Measurements from ENCODE around the gene NDST1. TPM values are rescaled to one million over a fixed set of nuclear protein-coding genes. Genes with fewer than 3 reads are reported as not detected.

The NDST1 gene
- total RNA-seq, 1 experiment from 2014 or later = 69.9 TPM

GRCh38 chr5:150590979-150591695 is 83.2 kb downstream of the NDST1 start:
- Mint-ChIP-seq H3K4me1 (peaks cover 25% of the 10 kb centered on the region), H3K27ac (no peak overlapping the region), H3K36me3 (no peaks in the 10 kb centered on the region), H3K4me3 (no peak overlapping the region), H3K9me3 (no peaks in the 10 kb centered on the region), H3K27me3 (ENCODE audit: low read depth) (no peaks in the 10 kb centered on the region; the same call in 1 of the 2 replicates)
- ATAC-seq = peak; percentile 56
- ChIA-PET POLR2A (interaction anchor here (1.2 kb wide), 1 partner anchor 110 kb away, joined by 5 read pairs; the partner anchor contains the start of gene RBM22), CTCF (interaction anchor here (0.6 to 2.7 kb wide), 13 partner anchors 9 to 148 kb away, joined by 3 to 14 read pairs (median 4); partner anchors contain the start of gene RBM22)
- TF ChIP-seq SMAD3 (CRISPR knock-in tag; IDR thresholded peaks at IDR 0.05; ENCODE audit: borderline replicate concordance) = no peak
- TF ChIP-seq ATF3 (CRISPR knock-in tag; conservative IDR thresholded peaks at IDR 0.05) = no peak
- no peak for TF ChIP-seq HMGA2 (CRISPR knock-in tag; IDR thresholded peaks at IDR 0.05)
- TF ChIP-seq SOX15 (CRISPR knock-in tag; IDR thresholded peaks at IDR 0.05) = no peak
- no peak for TF ChIP-seq ATF1 (CRISPR knock-in tag; IDR thresholded peaks at IDR 0.05)
- no peak for TF ChIP-seq FOXP1 (CRISPR knock-in tag; IDR thresholded peaks at IDR 0.05; ENCODE audit: borderline replicate concordance)
- TF ChIP-seq, protein P1, sequence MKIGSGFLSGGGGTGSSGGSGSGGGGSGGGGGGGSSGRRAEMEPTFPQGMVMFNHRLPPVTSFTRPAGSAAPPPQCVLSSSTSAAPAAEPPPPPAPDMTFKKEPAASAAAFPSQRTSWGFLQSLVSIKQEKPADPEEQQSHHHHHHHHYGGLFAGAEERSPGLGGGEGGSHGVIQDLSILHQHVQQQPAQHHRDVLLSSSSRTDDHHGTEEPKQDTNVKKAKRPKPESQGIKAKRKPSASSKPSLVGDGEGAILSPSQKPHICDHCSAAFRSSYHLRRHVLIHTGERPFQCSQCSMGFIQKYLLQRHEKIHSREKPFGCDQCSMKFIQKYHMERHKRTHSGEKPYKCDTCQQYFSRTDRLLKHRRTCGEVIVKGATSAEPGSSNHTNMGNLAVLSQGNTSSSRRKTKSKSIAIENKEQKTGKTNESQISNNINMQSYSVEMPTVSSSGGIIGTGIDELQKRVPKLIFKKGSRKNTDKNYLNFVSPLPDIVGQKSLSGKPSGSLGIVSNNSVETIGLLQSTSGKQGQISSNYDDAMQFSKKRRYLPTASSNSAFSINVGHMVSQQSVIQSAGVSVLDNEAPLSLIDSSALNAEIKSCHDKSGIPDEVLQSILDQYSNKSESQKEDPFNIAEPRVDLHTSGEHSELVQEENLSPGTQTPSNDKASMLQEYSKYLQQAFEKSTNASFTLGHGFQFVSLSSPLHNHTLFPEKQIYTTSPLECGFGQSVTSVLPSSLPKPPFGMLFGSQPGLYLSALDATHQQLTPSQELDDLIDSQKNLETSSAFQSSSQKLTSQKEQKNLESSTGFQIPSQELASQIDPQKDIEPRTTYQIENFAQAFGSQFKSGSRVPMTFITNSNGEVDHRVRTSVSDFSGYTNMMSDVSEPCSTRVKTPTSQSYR (CRISPR knock-in tag; IDR thresholded peaks at IDR 0.05) = no peak
- no peak for TF ChIP-seq HMGXB4 (CRISPR knock-in tag; IDR thresholded peaks at IDR 0.05)
- TF ChIP-seq, protein P2, sequence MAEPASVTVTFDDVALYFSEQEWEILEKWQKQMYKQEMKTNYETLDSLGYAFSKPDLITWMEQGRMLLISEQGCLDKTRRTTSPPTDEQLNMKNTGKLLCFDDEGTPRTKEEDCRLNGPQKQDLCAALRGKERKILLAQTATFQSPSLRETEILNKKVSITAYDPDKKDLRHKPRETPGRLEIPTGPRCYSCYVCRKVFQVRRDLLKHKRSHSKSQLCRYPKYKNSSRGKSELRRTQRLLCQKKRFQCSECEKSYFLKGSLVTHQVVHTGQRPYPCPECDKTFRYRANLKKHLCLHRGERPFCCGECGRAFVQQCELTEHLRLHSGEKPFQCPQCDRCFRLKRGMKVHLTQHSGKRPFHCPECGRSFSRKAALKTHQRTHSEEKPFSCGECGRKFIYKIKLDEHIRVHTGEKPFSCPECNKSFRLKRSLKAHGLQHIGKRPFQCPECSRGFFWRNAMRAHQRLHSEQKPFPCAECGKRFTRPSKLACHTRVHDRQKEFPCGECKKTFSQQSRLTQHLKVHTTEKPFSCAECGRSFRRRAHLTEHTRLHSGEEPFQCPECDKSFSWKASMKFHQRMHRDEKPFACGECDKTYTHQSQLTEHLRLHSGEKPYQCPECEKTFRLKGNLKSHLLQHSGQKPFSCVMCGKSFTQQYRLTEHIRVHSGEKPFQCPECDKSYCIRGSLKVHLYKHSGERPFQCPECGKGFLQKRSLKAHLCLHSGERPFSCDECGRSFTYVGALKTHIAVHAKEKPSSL (CRISPR knock-in tag; conservative IDR thresholded peaks at IDR 0.05) = no peak
- TF ChIP-seq, protein P3, sequence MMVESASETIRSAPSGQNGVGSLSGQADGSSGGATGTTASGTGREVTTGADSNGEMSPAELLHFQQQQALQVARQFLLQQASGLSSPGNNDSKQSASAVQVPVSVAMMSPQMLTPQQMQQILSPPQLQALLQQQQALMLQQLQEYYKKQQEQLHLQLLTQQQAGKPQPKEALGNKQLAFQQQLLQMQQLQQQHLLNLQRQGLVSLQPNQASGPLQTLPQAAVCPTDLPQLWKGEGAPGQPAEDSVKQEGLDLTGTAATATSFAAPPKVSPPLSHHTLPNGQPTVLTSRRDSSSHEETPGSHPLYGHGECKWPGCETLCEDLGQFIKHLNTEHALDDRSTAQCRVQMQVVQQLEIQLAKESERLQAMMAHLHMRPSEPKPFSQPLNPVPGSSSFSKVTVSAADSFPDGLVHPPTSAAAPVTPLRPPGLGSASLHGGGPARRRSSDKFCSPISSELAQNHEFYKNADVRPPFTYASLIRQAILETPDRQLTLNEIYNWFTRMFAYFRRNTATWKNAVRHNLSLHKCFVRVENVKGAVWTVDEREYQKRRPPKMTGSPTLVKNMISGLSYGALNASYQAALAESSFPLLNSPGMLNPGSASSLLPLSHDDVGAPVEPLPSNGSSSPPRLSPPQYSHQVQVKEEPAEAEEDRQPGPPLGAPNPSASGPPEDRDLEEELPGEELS (CRISPR knock-in tag; IDR thresholded peaks at IDR 0.05) = no peak
- no peak for TF ChIP-seq ZNF232 (CRISPR knock-in tag; IDR thresholded peaks at IDR 0.05)
- peak; percentile 33 for DNase-seq (ENCODE audit: low spot score)

DNA sequence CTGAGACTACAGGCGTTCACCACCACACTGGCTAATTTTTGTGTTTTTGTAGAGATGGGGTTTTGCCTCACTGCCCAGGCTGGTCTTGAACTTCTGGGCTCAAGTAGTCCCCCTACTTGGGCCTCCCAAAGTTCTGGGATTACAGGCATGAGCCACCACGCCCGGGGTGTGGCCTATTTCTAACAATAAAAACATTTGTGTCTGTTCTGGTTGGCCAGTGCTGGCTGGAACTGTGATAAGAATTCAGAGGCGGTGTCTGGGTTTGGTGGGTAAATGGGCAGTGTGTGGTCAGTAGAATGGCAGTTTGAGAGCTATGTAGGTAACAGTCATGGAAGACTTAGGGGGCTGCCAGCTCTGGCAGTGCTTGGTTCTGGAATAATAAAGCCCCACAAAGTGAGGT is 85.7 kb downstream of the NDST1 start:
- Mint-ChIP-seq H3K27ac (no peak overlapping the region), H3K36me3 (no peaks in the 10 kb centered on the region), H3K4me3 (no peak overlapping the region), H3K9me3 (no peaks in the 10 kb centered on the region), H3K27me3 (ENCODE audit: low read depth) (no peaks in the 10 kb centered on the region; the same call in 1 of the 2 replicates), H3K4me1 (peaks cover 29% of the 10 kb centered on the region)
- ATAC-seq (no peak), DNase-seq (ENCODE audit: low spot score) (no peak)
- POLR2A ChIA-PET = no interaction called here
- CTCF ChIA-PET = interaction anchor here (1.2 to 1.6 kb wide), 2 partner anchors 19 to 21 kb away, joined by 4 to 7 read pairs; no protein-coding TSS in a partner anchor
- no peak for TF ChIP-seq CREB1 (CRISPR knock-in tag; IDR thresholded peaks at IDR 0.05)
- no peak for TF ChIP-seq MXD4 (CRISPR knock-in tag; IDR thresholded peaks at IDR 0.05; ENCODE audit: borderline replicate concordance)
- TF ChIP-seq, protein P4, sequence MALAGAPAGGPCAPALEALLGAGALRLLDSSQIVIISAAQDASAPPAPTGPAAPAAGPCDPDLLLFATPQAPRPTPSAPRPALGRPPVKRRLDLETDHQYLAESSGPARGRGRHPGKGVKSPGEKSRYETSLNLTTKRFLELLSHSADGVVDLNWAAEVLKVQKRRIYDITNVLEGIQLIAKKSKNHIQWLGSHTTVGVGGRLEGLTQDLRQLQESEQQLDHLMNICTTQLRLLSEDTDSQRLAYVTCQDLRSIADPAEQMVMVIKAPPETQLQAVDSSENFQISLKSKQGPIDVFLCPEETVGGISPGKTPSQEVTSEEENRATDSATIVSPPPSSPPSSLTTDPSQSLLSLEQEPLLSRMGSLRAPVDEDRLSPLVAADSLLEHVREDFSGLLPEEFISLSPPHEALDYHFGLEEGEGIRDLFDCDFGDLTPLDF (CRISPR knock-in tag; IDR thresholded peaks at IDR 0.05) = no peak
- TF ChIP-seq, protein P5, sequence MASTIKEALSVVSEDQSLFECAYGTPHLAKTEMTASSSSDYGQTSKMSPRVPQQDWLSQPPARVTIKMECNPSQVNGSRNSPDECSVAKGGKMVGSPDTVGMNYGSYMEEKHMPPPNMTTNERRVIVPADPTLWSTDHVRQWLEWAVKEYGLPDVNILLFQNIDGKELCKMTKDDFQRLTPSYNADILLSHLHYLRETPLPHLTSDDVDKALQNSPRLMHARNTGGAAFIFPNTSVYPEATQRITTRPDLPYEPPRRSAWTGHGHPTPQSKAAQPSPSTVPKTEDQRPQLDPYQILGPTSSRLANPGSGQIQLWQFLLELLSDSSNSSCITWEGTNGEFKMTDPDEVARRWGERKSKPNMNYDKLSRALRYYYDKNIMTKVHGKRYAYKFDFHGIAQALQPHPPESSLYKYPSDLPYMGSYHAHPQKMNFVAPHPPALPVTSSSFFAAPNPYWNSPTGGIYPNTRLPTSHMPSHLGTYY (CRISPR knock-in tag; IDR thresholded peaks at IDR 0.05) = no peak
- no peak for TF ChIP-seq ATF2 (CRISPR knock-in tag; IDR thresholded peaks at IDR 0.05; ENCODE audit: borderline replicate concordance, low read depth)
- no peak for TF ChIP-seq TEAD1 (CRISPR knock-in tag; IDR thresholded peaks at IDR 0.05)
- no peak for TF ChIP-seq ZNF416 (CRISPR knock-in tag; IDR thresholded peaks at IDR 0.05)
- no peak for TF ChIP-seq NFYB (CRISPR knock-in tag; conservative IDR thresholded peaks at IDR 0.05; ENCODE audit: low read depth)
